Muscle of arm (tissue), 12 donors: ENCODE measurements around the gene PAEP. TPM values are rescaled to one million over a fixed set of nuclear protein-coding genes. Genes with fewer than 3 reads are reported as not detected.

Experiments used
- DNase-seq: peaks from one replicate; pipeline ENCODE4 v3.0.0-alpha.2; 2013
- polyA plus RNA-seq, 12 donors: library from polyadenylated mRNA; unstranded; fragments of 120-200 nt; gene quantifications; one replicate each; pipeline ENCODE4 v1.2.1, GENCODE V29; 2013; ENCODE audit not compliant: insufficient read length in 12 of 12

PAEP gene
- polyA plus RNA-seq, 12 donors, result 0.56 to 13.0 (median 1.4) TPM; not detected in 7

DNA sequence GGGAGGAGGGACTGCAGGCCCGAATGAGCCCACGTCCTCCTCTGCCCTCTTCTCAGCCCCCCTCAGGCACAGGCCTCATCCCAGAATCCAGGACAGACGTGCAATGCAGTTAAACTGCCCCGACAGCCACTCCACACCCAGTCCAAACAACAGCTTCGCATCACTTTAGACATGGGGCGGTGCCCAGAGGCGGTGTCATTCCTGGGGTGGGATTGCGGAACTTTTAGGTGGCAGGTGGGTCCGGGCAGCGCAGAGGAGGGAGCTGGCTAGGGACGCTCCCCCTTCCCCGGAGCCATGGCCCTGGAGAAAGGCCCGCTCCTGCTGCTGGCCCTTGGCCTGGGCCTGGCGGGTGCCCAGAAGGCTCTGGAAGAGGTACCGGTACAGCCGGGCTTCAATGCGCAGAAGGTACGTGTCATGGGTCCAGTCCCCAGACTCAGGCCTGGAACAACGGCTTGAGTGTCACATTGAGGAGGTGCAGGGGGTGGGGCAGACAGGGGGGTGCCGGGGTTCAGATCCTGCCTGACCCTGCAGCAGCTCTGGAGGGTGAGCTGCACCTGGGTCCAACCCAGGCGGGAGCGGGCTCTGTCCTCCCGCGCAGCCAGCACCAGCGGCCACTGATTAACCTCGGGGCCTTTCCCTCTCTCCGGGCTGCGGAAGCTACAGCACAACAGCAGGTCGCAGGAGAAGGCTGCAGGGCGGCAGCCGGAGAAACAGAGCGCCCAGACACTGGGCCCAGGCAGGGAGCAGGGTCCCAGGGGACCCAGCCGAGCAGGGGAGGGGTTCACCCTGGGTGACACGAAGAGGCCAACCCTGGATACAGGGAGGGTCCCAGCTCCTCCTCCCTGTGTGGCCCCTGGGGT lies 52.6 kb downstream of the PAEP start:
- no peak for DNase-seq

DNA sequence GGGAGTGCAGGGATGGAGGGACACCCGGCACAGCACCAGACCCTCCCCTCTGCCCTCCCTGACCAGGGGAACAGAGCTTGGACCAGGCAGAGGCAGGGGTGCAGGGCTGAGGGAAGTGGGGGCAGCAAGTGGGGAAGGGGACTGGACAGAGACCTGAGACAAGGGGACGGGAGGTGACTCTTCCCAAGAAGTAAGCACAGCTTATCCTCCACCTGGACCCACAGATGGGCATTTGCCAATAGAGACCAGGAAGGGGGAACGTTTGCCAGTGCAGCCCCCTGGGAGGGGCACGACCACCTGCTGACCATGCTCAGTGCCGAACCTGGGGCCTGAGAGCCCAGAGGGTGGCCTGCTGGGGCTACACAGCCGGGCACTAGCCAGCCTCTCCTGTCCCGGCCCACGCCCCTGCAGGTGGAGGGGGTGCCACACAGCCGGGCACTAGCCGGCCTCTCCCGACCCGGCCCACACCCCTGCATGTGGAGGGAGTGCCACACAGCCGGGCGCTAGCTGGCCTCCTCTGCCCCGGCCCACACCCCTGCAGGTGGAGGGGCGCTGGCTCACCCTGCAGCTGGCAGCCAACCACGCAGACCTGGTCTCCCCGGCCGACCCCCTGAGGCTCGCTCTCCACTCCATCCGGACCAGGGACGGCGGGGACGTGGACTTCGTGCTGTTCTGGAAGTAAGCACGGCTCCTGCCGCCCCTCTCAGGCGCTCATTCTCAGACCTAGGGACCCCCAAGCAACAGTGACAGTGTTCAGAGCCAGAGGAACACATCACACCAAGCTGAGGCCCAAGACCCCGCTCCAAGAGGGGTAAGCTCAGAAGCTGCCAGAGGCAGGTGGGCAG lies 53.5 kb downstream of the PAEP start:
- DNase-seq, result no peak

DNA sequence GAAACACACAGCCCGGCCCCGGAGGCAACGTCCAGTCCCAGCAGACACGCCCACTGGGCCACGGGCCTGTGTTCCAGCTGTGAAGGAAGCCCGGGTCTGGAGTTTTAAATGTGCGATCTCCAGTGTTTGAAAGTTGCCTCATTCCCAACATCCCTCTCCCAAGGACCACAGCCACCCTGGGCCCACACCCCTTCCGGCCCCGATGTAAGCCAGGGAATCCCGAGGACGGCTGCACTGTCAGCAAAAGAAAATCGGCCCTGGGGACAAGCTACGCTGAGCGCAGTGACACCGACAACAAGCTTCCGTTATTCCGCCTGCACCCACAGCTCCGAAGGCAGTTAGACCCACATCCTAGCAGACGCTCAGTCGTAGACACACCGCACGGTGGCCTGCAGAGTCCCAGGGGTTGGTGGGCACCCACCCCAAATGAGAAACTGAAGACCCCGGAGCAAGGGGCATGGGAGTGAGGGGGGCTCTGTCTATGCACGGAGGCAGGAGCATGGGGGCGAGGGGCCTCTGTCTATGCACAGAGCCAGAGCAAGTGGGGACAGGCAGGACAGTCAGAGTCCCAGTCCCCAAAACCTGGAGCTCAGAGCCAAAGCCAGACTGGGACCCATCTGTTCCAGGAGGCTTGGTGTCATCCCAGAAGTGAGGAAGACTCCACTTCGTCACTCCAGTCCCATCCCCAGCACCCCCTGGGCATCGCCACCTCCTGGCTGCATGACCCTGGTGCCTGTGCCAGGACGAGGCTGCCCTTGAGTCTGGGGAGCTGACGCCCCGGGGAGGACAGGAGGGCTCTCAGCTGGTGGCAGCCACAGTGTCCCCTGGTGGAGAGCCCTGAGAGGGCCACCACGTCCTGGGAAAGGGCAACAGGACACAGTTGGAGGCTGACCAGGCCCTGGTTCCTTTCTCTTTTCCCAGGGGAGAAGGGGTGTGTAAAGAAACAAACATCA lies 54.4 kb downstream of the PAEP start:
- no peak for DNase-seq

Other genes starting within 250 kb of the PAEP start
- 10 to 100 TPM in 7 of 12 donors, 1 to 10 TPM in 4, not detected in 1; 9.2 to 15.6 (median 10.6) TPM for gene PPP1R26, start 82.0 kb upstream of the PAEP start, polyA plus RNA-seq
- gene MRPS2, start 61.1 kb upstream of the PAEP start, polyA plus RNA-seq, result 10 to 100 TPM in 11 of 12 donors, not detected in 1; 17.2 to 45.4 (median 27.0) TPM
- gene LCN1, start 40.3 kb upstream of the PAEP start, polyA plus RNA-seq, result under 1 TPM in 1 of 12 donors, not detected in 11; 0.57 TPM
- not detected for gene OBP2A, start 15.6 kb upstream of the PAEP start, polyA plus RNA-seq
- not detected for gene GLT6D1, start 77.8 kb downstream of the PAEP start, polyA plus RNA-seq
- gene LCN9, start 101.6 kb downstream of the PAEP start, polyA plus RNA-seq, result not detected
- gene SOHLH1, start 137.7 kb downstream of the PAEP start, polyA plus RNA-seq, result under 1 TPM in 6 of 12 donors, not detected in 6; 0.10 to 0.30 (median 0.13) TPM
- gene KCNT1, start 140.4 kb downstream of the PAEP start, polyA plus RNA-seq, result 10 to 100 TPM in 4 of 12 donors, 1 to 10 TPM in 7, not detected in 1; 4.4 to 13.2 (median 8.2) TPM